NCI-H146 treated with DMSO at 0.1 percent for 48 hours (cell line): ENCODE measurements around the gene LPAR5.
A peak's percentile ranks its signal among the peaks of the same experiment; 100 is the strongest.

ENCODE experiments used
- DNase-seq: peaks from one replicate; lab custom pipeline; 2025; ENCODE audit not compliant: unreplicated experiment; lab: John Stamatoyannopoulos, UW

LPAR5 gene

DNA sequence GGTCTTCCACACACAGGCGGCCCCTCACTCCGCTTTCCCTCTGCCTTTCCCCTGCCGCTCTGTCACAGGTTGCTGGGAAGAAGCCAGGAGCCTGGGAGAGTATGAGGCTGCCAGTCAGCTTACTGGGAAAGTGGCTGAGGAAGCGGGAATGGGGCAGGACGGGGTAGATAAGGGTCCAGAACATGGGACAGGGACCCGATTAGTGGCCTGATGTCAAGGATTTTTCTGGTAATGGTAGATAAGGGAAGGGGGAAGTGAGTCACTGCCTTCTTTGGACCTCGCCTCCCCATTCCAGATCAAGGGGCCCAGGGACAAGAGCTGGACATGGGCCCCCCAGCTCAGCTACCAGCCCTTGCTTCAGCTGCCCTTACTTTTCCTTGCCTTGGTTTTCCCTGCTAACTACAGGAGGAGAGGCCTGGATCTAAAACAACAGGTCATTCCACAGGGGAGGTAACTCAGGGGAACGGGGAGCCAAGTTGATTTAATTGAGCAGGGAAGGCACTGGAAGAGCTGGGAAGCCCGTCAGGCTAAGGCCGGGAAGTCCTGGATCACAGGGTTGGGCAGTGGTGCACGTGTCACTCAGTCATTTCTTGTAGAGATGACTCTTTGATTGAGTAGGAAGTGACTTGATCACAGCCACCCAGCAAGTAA lies 3.5 kb upstream of the LPAR5 start:
- DNase-seq, result no peak

DNA sequence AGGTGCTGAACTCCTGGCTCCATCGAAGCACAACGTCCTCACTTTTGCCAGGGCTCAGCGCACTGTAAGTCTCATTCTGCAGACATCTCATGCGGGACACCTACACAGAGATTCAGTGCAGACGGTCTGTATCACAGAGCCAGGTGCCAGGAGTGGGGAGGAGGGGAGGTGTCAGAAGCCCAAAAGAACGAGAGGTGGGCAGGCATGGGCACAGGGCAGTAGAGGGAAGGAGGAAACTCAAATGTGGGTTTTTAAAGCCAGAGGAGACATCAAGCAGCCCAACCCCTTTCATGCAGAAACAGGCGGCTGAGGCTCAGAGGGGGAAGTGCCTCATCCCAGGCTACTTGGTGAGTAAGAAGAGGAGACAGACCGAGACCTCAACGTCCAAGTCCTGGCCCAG lies 2.5 kb upstream of the LPAR5 start:
- DNase-seq, result no peak

DNA sequence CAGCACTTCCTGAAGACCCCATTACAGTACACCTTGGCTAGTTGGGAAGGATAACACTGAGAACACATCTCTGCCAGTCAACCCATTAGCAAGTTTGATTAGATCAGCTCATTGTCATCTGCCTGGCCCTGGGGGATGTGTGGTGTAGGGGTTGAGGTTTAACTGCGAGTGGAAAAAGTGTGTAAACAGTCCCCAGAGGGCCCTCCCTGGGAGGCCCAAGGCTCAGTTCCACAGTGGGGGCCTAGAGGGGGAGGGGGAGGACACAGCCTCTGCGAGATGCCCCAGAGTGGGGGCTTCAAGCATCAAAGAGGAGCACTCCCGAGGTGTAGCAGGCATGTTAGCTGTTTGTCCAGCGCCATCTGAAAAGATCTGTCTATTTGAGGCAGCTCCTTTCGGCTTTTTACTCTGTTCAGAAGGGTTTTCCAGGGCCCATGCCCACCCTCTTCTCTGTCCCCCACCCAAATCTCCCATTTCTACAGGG lies 344 bp downstream of the LPAR5 start:
- peak; percentile 32 for DNase-seq

DNA sequence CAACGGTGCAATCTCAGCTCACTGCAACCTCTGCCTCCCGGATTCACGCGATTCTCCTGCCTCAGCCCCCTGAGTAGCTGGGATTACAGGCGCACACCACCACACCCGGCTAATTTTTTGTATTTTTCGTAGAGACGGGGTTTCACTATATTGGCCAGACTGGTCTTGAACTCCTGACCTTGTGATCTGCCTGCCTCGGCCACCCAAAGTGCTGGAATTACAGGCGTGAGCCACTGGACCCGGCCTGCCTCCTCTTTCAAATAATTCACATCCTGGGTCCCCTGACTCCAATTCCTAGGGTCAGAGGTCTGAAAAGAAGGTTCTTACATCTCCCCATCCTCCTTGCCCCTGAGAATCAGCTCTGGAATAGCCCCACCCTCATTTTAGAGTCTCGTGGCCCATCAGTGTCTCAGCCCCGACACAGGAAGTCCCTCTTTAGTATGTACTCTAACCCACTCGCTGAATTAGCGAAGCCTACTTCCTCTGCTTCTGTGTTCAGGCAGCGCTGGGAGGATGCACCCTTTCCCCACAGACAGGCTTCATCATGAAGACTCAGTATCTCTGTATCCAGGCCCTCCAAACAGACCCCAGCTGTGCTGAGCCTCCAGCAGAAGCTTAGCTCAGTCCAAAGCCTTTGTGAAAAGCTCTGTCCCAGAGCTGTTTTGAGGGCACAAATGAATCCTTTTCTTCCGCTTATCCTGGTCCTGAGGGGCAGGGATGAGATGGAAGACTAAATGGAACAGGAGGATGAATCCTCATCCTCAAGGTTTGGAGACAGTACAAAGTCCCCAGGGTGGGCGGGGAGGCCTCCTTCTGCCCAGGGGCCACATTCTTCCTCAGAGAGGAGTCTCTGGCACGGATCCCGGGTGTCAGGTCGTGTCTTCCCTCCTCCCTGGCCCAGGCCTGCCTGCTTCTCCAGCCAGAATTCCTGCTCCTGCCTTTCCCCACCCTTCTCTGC lies 3.5 kb downstream of the LPAR5 start:
- DNase-seq, result no peak

DNA sequence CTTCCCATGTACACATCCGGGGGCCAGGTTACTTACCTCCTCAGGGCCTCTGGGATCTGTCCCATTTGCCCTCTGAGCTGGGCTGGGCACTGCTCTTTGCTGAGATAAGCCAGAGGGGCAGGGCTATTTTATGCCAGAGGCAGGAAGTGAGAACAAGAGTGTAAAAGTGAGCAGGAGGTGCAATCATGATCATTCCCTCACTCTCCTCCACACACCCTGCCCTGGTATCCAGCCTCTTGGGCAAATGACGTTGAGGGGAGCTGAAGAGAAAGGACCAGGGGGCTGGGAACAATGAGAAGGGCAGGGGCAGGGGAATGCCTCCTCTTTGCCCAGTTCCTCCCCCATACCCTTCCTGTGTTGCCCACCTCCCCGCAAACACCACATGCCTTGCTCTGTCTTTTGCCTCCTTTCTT lies 4.2 kb downstream of the LPAR5 start:
- no peak for DNase-seq

DNA sequence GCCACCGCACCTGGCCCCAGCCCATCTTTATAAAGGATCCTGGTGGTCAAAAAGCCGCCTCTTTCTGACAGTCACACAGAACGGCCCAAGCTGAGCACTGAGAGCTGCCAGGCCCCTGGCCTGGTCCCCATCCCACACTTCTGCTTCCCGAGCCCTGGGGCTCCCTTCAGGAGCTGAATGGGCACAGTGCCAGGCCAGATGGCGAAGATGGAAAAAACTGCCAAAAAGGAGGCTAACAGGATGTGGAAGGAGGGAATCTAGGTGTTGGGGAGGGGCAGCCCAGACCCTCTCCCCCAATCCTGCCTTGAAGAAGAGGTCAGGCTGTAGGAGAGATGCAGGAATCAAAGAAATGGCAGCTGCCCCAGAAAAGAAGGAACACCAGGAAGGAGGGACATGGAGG lies 5.0 kb downstream of the LPAR5 start:
- DNase-seq, result no peak

DNA sequence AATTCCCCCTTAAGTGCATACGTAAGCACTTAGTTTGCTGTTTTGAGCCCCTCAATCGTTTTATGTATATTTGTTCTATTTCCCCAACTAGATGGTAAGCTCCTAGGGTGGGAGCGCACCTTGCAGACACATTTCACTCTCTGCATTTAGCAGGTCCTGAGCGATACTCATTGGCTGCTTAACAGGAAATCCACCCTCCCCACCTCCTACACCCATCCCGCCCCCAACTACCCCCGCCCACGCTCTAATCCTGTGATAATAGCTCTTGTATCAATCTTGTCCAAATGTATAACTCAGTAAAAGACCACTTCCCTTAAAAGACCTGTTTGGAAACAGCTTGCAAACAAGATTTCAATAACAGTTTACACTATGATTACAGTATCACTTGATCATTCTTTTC lies 8.1 kb downstream of the LPAR5 start:
- DNase-seq, result peak; percentile 70

DNA sequence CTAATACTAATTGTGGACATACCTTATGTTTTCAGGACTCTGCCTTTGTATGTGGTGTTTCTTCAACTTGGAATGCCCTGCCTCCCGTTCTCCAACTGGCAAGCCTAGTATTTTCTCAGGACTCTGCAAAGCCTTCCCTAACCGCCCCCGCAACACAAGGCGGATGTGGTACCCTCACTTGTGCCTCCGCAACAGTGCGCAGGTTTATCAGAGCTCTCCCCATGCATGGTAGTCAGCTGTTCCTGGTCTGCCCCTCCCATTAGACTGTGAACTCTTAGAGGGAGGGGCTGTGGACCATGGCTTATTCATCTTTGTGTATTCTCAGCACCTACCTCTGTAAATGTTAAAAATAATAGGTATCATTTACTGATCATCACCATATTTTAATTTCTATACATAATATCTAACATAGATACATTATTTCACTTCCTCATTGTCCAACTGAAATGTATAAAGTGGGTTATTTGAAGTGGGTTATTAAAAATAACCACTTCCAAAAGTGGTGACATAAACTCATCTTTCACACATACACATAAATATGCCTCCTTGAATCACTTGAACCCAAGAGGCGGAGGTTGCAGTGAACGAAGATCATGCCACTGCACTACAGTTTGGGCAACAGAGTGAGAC lies 9.0 kb downstream of the LPAR5 start:
- DNase-seq, result no peak

DNA sequence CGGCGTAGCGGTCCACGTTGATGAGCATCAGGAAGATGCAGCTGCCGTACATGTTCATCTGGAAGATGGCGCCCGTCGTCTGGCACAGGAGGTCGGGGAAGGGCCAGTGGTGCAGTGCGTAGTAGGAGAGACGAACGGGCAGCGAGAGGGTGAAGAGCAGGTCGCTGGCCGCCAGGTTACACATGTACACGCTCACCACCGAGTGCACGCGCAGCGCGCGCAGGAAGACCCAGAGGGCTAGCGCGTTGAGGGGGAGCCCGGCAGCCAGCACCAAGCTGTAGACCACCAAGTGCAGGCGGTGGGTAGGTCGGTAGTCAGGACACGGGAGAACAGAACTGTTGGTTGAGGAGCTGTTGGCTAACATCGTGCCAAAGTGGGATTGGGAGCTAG lies 14.9 kb downstream of the LPAR5 start:
- DNase-seq, result no peak

DNA sequence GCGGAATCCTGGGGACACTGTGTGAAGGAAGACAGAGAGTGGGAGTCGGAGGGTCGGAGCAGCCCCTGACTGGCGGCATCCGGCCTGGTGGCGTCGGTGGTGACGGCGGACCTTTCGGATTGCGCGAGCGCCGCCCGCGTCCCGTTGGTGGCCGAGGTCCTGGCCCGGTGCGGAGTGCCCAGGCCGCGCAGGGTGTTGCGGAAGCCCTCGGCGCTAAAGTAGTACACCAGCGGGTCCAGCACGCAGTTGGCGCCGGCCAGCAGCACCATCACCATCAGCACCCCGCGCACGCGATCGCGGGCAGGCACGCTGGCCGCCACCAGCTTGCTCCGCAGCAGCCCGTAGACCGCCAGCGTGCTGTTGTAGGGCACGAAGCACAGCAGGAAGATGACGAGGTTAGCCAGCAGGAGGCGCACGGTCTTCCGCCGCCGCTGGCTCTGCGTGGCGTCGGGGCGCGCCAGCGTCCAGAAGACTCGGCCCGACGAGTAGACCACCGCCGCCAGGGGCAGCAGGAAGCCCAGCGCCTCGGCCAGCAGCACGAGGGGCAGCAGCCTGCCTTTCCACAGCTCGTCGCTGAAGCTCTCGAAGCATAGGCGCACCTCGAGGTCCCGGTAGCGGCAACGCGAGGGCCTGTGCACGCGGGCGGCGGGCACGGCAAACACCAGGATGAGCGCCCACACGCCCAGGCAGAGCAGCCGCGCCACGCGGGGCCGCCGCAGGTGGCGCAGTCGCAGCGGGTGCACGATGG lies 15.4 kb downstream of the LPAR5 start:
- no peak for DNase-seq

DNA sequence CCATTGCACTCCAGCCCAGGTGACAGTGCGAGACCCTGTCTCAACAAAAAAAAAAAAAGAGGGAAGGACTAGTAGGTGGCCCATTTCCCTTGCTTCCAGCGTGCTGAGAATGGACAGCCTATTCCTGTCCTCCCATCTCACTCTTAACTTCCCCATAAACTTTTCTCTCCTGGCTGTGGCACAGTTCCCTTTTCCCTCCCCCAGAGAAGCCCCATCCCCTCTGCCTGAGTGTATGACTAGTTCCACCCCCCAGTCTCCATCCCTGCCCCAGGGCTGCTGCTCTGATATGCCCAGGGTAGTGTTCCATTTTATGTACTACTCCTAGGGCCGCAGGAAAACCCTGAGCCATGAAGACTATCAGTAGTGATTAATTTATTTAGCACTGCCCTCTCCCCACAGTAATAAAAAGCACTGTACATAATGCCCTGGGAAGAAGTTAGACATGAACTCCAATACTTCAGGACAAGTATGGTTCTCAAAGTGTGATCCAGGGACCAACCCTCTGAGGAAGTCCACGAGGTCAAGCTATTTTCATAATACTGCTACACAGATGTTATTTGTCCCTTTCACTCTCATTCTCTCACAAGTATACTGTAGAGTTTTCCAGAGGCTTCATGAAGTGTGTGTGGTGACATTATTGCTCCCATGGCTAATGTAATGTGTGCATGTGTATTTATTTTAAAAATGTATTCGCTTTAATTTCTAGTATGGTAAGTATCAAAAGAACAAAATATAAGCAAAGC lies 17.1 kb downstream of the LPAR5 start:
- no peak for DNase-seq

DNA sequence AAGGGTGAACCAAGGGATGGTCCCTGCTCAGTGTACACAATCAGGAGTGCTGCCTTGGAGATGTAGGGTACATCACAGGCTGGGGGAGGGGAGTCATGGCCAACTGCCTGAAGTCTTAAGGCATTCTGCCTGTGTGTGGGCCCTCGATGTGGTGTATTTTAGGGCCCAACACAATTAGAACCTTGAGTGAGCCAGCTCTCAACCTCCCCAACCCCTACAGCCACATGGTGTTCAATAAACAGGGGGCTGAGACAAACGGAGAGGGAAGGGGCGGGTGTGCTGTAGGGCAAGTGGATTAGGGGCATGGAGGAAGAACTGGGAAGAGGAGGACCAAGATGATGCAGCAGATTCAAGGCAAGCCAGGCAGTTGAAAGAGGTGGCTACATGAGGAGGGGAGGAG lies 20.0 kb downstream of the LPAR5 start:
- no peak for DNase-seq

DNA sequence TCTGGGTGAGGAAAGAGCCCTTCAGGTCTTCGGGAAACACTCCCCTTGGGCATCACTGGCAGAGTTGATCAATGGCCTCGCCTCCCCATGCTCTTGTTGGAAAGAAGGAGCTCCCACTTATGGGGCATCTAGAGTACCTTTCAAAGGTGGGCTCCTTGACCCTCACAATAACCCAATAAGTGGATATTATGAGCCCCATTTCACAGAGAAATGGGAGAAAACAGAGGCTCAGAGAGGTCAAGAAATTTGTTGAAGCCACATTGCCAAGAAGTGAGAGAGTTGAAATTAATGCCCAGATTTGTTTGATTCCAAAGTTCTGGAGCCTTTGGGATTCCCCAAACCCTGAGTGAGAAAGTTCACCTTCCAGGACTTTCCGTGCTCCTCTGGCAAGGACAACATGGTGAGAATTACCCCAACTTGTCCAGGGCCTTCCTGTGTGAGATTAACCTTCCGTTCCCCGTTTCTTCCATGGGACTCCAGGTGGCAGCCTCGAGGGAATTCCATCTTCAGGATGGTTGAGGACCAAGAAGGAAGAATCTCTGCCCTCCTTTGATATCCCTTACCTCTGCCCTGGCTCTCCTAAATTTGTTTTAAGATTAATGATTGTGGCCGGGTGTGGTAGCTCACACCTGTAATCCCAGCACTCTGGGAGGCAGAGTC lies 21.1 kb downstream of the LPAR5 start:
- no peak for DNase-seq

DNA sequence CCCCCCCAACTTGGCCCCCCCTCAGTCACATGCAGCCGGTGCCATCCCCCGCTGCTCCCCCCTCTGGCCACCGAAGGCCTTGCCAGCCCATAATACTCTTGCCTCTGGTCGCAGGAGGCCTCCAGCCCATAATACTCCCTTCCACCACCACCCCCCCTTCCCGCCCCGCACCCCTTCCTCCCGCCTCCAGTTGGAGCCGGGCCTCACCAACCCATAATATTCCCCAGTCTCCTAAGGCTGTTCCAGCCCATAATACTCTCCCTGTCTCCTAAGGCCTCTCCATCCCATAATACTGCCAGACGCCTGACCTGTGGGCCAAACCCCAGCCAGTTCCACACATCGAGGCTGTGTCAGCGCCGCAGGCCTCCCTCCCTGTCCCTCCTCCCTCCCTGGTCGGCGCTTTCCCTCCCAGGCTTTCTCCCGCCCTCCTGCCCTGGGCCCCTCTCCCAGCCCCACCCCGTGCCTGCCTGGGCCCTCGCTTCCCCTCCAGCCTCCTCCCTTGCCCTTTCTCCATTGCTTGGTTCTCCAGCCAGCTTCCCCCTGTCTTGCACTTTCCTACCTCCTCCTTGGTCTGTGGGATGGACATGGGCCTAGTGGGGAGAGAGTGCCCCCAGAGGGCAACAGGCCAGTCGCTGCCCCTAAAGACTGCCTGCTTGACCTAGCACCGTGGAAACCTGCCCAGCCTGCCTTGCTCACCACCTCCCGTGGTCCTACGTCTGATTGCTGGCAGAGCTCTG lies 21.8 kb downstream of the LPAR5 start:
- peak; percentile 99 for DNase-seq

DNA sequence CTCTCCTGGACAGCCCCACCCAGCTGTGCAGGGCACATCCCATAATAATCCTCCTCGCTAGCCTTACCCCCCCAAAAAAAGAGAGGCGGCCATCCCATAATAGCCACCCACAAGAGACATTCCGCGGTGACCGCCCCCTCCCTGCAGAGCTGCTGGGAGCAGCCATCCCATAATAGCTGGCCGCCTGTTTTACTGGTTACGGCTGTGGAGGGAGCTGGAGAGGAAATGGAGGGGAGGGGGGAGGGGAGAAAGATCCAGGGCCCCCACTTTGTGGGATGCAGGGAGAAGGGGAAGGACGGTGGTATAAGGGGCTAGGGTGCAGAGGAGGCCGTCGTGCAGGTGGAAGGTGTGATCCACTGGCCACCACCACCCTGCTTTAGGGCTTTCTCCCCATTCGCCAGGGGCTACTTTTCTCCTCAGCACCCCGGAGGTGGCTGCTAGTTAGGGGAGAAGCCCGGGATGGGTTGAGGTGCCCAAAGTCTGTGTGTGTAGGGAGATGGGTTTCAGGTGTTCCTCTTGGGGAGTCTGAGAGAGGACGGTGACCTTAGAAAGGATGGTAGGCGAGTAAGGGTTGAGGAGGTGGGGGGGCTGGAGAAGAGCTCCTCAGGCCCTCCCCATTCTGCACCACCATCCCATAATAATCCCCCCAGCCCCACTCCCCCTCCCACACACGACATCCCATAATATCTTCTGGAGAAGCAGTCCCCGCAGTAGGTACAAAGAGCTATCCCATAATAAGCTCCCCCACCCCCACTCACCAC lies 22.6 kb downstream of the LPAR5 start:
- DNase-seq, result peak; percentile 84

DNA sequence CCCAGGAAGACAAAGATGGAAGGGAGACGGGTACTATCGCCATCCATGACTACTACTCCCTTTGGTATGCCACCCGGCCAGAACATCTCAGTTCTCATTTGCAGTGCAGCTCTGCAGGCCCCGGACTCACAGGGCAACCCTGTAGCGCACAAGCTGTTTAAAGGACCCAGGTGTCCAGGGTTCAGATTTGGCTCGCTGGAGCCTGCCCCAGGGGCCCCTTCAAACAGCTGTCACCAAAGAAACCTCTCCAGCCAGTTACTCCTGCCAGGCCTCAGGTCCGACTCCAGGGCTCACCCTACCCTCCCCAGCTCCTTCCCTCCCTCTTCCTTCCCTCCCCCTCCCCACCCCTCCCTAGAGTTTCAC lies 23.1 kb downstream of the LPAR5 start:
- no peak for DNase-seq

DNA sequence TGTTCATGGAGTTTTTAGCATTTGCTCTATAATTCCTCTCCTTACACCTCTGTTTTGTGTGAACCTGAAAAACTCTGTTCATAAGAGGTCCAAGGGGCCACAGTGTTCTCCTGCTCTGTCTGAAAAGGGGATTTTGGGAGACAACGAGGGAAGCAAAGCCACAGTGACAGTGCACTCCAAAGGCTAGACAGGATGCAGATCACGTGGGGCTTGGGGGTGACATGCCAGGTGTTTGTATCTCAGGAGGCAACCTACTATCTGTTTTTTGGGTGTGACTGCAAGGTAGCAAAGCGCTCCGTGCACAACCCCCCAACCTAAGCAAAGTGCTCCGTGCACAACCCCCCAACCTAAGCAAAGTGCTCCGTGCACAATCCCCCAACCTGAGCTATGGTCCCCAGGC lies 23.5 kb downstream of the LPAR5 start:
- peak; percentile 53 for DNase-seq

DNA sequence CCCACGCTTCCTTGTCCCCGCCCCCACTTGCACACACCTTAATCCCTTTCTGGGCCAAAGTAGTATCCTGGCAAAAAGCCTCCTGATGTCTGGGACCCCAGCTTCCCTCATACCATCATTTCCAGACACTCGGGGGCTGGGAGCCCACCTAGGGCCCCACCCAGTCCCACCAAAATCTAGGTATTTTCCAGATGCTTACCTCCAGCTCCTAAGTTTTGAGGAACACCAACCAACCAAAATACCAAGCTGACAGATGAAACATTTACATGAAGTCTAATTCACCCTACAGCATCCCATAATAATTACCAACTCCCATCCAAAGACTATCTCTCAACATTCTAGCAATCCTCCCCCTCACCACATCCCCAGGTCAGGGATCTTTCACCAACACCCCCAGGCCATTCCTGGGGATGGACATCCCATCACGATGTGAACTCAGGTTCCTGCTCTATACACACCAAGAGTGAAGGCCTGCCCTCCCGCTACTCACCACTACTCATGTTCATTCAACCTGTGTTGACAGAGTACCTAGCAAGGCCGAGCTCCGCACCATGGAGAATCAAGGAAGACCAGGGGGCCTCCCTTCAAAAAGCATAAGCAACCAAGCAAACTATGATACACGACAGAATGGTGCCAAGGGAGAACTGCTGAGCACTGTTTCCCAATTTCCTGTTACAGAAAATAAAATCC lies 27.0 kb downstream of the LPAR5 start:
- DNase-seq, result no peak
